Stimulated activated CD4-positive, alpha-beta T cell treated with anti-CD3 and anti-CD28 coated beads, Interleukin-4, amount 100 ng/mL, for 48 hours (primary cell): ENCODE data around the gene CXCL3.
"Not testable (repeated sequence)": the region's sequence is repeated elsewhere in the genome, so short reads cannot be mapped to it uniquely, and the experiment has no call there.

Source experiments
- DNase-seq, 2 donors: peaks; one replicate each; pipeline ENCODE4 v3.0.0-alpha.2; 2020; ENCODE audit warnings: low read depth in 2 of 2

Gene CXCL3

DNA sequence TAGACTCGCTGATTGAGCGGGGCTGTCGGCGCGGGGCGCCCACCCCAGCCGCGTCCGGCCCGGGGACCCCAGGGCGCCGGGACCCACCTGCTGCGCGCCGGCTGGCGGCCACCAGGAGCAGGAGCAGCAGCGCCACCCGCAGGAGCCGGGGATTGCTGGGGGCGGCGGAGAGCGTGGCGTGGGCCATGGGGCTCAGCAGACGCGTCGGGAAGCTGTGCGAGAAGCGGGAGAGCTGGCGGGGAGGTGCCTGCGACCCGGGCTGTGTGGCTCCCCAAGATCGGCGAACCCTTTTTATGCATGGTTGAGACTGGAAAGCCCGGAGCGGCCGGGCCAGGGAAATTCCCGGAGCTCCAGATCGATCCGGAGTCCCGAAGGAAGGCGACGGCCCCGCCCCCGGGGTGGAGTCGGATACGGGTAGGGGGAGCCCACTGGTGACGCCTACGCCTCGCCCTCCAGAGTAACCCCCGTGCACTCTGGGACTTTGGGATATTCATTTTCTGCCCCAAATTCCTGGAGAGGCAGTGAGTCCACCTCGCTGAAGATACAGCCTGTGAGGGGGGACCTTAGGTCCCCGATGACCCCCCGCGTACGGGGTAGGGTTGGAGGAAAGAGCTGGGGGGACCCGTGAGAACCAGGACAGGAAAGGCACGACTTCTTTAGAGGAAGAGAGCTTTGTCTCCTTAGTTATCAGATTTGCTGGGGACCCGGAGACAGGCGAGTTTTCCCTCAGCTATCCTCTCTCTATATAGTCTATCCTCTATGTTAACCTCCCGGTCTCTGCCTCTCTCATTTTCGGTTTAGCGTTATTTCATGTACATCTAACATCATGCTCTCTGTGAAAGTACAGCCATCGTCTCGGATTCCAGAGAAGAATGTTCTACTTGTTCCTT, at the start of gene CXCL3:
CXCL3 (minus strand) TSS at position 265 of the 890 bp plus-strand sequence; CDS start at position 187, 78 bp downstream.
- DNase-seq: no peak

DNA sequence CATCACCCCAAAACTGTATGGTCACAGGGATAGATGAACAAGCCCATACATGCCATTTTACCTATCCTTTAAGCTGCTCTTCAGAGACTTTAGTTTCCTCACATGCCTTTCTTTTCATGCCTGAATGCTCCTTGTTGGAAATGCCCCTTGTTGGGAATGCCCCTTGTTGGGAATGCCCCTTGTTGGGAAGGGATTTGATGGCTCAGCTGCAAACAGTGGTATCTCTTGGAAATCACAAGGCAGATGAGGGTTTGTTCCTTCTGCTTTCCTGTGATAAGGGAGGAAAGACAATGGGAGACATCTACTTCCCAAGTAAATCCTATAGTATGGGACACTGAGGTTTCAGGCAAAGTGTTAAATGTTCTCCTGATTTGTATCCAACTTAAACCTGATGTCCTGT, 49.0 kb upstream of the CXCL3 start:
- no peak for DNase-seq

DNA sequence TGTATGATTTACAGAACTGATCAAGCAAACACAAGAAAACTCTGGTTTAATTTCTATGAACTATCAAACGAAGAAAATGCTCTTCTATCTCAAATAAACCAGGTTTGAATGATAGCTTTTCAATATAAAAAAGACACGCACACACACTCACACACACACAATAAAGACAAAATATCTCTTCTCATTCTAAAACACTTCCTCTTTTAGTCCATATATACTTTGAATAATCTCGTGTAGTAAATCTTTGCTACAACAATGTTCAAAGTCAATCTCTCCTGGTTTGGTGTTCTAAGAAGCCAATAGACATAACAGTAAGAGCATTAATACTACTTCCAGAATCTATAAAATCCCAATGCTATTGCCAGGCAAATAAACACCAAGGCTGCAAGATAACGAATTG, 47.2 kb upstream of the CXCL3 start:
- DNase-seq: no peak

DNA sequence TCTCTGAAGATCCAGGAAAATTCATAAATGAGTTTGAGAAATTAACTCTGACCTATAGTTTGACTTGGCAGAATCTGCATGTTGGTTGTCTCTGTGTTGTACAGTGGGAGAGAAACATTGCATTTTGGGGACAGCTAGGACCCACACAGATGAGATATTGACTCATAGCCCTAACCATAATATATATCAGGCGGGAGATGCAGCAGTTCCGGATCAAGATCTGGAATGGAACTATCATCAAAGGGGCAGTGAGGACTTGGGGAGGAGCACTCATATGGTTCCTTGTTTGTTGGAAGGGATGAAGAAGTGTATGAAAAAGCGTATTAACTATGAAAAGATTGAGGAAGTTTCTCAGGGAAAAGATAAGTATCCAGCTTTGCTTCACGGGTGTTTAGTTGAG, 46.5 kb upstream of the CXCL3 start:
- DNase-seq: no peak

DNA sequence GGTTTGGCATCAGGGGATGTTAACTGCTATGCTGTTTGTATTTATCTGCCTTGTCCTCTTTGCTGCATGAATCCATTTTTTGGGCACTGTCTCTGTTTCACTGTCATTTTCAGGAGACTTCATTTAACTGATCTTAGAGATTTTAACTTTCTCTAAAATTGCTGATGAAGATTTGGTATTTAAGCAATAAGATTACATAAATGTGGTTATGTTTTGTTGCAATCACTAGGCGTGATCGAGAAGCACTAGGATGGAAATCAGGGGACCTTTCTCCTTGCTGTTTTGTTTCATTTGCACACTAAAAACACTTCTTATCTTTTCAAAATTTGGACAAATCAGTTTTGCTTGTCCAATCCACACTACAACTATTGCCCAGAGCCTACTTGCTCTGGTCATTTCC, 45.1 kb upstream of the CXCL3 start:
- no peak for DNase-seq

DNA sequence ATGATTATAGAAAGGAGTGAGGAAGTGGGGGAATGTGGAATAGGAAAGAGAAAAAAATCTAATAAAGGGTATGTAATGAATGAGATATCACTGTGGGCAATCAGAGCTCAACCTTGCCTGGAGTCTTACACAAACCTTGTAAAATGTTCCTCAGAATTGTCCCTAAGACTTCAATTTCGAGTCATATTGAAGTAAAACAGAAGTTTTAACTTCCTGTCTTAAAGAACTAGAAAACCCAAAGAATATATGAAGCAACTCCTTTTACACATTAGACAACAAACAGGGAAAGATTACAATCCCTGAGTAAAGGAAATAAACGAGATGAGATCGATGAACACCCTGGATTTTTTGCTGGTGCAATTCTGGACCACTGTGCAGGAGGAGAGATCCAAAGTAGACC, 42.5 kb upstream of the CXCL3 start:
- no peak for DNase-seq

DNA sequence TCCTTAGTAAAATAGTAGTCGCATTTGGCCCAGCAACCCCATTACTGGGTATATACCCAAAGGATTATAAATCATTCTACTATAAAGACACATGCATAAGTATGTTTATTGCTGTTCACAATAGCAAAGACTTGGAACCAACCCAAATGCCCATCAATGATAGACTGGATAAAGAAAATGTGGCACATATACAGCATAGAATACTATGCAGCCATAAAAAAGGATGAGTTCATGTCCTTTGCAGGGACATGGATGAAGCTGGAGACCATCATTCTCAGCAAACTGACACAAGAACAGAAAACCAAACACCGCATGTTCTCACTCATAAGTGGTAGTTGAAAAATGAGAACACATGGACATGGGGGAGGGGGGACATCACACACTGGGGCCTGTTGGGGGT, 41.9 kb upstream of the CXCL3 start:
- DNase-seq: not testable (repeated sequence)

DNA sequence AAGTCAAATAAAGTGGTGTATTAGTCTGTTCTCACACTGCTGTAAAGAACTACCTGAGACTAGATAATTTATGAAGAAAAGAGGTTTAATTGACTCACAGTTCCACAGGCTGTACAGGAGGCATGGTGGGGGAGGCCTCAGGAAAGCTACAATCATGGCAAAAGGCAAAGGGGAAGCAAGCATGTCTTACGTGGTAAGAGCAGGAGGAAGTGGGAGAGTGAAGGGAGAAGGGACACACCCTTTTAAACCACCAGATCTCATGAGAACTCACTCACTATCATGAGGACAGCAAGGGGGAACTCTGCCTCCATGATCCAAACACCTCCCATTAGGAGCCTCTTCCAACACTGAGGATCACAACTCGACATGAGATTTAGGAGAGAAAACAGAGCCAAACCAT, 40.5 kb upstream of the CXCL3 start:
- DNase-seq: not testable (repeated sequence)

DNA sequence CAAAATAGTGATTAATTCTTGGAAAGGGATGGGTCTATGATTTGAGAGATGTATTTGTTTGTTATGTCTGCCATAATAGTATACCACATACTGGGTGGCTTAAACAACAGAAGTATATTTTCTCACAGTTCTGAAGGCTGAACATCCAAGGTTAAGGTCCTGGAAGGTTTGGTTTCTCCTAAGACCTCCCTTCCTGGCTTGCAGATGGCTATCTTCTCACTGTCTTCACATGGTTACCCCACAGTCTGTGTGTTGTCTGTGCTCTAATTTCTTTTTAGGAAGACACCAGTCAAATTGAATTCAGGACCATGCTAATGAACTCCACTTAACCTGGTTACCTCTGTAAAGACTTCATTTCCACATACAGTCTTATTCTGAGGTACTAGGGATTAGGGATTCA, 34.9 kb upstream of the CXCL3 start:
- no peak for DNase-seq

DNA sequence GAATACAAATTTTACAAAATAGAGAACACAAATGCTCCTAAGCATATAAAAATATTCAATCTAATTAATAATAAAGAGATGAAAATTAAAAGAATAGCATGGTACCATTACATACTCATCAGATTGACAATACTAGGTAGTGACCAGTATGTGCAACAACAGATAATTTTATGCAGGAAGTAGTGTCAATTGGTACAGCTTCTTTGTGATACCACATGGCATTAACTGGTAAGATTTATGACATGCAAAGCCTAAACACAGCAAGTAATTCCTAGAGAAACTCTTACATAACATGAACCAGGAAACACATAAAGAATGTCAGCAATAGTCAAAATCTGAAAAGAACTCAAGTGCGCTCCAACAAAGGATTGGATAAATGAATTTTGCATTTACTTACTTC, 34.2 kb upstream of the CXCL3 start:
- DNase-seq: no peak

DNA sequence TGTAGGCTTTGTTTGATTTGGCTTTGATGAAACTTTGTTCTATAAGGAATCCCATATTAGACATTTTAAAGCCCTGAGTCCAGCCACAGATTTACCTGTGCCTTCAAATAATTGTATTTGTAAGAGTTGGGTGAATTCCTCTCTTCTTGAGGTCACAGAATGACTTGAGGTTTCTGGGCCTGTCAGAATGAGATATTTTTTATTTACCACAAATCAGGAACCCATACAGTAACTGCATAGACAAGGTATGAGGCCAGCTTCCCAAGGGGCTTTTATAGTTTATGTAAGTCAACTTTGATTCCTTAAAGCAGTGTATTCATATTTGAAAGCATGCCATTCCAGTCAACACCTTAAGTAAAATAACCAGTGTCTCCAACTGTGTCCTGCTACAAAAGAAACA, 29.1 kb upstream of the CXCL3 start:
- DNase-seq: no peak

DNA sequence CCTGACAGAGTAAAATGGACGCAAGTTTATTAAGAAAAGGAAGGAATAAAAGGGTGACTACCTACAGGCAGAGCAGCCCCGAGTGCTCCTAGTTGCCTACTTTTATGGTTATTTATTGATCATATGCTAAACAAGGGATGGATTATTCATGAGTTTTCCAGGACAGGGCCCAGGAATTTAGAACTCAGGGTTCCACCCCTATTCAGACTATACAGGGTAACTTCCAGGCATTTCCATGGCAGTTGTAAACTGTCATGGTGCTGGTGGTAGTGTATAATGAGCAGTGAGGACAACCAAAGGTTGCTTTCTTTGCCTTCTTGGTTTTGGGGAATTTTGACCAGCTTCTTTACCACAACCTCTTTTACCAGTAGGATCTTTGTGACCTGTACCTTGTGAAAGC, 27.7 kb upstream of the CXCL3 start:
- DNase-seq: no peak

DNA sequence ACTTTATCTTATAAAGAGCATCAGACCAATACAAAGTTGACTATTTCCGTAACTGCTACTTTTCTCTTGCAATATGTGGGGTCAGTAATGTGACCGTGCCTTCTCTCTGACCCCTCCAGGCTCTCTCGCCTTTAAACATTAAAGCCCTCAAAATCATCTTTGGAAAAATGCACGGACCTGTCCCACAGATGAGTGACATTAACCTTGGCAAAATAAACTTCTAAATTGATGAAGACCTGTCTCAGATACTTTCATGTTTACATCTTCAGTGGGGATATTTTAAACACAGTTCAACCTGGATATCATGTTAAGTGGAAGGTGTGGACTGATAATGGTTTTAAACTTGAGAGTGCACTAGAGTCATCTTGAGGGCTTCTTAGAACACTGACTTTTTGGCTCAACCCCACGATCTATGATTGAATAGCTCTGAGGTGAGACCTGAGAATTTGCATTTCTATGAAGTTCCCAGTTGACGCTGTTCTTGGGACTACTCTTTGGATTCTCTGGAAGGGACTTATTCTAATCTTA, 26.7 kb upstream of the CXCL3 start:
- DNase-seq: no peak

DNA sequence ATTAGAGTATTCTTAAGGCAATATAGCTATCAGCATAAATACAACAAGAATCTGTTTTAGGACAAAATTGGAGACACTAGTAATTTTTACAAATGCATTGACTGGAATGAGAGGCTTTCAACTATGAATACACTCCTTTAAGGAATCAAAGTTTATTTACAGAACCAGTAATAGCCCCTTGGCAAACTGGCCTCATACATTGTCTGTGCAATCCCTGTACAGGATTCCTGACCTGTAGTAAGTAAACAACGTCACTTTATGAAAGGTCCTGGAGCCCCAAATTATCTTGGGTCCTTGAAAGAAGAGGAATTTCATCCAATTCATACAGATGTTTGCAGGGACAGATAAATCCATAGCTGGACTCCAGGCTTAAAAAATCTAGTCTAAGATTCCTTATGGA, 25.4 kb upstream of the CXCL3 start:
- DNase-seq: no peak

DNA sequence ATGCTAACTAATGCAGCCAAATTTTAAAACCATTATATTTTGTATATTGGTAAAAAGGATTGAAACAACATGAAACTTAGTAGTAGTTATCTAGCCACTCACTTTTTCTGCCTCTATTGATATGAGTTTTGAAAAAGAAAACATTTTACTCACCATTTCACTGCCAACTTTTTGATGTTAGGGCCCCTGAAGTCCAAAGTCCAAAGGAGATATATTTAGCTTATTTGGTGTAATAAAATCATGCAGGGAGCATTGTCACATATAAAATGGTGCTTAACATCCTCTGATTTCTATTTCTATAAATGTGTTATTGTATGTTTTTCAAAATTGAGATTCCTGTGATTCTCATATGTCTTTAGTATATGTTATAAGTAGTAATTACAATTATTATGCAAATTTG, 24.5 kb upstream of the CXCL3 start:
- no peak for DNase-seq

DNA sequence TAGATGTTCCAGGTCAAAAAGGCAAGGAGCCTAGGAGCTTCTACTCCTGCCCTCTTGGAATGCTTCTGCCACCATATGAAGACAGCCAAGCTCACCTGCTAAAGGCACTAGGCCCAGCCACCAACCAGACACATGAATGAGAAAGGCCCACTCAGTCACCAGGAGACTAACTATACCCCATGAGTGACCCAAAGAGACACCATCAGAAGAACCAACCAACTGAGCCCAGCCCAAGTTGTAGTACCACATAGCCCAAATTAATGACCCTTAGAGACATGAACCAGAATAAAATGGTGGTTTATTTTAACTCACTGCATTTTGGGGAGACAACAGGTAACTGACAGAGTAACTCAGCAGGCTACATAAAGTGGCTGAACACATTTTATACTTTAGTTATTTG, 22.9 kb upstream of the CXCL3 start:
- DNase-seq: no peak

DNA sequence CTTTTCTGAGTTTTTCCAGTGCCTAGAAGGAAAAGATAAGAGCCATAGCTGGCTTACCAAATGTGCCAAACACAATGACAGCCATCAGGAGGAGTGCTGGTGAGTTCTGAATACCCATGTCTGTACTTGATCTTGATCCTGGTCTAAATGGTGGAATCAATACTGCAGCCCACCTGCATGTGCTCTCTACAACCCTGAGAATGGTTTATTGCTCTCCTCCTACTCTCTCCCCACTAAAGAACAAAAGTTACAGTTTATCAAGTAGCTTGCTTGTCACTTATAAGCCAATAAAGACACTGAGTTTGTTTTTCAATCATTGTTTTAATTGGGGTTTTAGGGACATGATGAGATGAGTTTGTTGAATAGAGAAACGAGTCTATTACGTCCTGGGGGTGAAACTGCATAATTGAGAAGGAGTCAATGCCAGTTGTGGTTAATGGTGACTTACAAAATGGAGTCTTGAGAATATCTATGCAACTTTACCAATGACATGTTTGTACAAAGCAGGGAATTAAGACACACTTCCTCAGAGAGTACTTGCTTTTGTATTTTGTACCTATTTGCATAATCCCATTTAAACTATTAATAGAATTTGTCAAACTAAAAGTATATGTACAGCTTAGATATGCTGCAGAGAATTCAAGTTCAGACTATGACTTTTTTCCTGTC, 20.8 kb upstream of the CXCL3 start:
- DNase-seq: no peak

DNA sequence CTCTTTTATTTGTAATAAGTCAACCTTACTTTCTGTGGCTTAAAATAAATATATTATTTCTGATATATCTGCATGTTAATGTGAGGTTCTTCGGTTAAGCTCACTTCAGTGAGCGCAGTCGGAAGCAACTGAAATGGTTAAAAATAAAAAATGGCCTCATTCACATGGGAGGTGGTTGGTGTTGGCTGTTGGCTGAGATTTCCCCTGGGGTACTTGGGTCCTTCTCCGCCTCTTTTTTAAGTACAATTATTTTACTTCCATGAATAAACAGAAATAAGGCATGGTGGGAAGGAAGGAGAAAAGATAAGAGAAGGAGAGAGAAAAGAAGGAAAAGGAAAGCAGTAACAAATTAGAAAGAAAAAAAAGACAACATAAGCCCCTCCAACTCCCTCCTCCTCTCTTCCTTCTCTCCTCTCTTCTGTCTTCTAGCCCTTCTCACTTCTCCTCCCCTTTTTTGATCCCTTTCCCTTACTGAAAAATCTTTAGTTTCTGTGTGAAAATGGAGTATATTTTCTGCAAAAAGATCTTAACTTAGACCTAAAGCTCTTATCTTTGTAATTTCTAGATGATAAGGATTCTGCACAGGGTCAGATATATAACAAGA, 19.7 kb upstream of the CXCL3 start:
- DNase-seq: no peak

DNA sequence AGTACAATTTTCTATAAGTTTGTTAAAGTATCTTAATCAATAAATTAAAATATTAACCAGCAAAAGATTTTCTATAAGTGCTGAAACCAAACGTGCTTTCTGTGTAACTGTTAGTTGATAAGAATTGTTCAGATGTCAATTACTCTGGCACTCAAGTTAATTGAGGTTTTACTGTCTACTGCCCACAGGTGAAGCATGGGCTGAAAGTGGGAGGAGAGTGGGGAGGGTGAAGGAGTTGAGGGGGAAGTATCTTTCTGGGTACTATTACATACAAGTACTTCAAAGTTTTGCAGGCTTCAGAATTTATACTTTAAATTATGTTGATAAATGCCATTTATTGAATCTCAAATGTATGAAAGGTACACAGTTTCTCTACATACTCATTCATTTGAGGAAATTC, 19.1 kb upstream of the CXCL3 start:
- no peak for DNase-seq

DNA sequence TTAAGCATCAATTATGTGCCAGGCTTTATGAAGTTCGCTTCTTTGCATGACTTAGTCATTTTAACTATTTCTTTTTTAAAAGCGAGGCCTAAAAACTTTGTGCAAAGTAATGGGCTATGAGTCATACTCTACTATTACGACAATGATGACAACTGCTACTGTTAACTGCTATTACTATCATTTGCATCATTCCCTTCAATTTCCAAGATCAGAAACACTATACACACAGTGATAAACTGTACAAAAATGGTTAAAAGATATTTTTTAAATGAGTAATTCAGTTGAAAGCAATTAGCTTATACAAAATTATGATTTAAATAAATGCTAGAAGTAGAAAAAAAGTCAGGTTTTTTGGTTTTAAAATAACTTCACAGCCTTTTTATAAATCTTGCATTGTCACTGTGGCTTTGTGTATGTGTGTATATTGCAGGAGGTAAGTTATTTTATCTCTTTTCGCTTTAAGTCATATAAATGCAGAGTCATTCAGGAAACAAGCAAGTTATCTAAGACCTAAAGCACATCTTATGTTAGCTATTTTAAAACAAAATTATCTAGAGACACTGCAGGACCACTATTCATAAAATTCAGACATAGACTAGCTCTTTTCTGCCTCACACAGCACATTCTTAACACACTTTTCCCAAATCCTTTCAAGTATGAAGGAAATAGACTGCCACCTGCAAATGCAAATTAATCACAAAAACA, 18.5 kb upstream of the CXCL3 start:
- no peak for DNase-seq

DNA sequence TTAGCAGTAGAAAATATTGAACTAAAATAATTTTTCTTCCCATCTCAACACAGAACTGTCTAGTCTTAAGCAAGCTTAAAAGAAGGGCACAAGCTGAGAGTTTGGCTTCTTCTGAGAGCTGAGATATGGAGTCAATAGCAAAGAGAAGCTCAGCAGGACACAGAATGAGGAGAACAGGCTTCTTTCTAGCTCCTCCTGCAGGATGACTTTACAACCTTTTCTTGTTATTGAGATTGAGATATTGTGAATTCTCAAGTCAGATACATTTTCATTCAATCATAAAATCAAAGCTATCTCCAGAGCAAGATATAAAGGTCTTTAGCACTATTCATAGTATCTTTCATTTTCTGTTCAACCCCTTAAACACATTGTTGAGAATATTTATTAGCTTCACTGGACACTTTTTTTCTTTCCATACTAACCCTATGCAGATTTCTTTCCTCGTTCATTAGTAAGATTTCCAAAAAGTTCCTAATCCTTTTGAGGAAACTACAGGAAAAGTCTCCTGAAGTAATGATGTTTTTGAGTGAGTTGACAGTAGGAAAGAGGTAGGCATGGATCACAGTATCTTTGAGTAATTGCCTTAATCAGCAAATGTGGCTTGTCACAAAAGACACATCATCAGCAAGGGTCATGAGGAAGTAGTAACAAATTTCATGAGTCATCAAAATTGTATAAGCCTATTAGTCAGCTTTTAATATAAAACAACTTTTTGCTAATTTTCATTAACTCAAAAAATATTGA, 17.8 kb upstream of the CXCL3 start:
- DNase-seq: no peak
